Skeletal muscle cell (primary cell): ENCODE data around the gene SLC2A3.
A peak's percentile ranks its signal among the peaks of the same experiment; 100 is the strongest.
"Not testable (repeated sequence)": the region's sequence is repeated elsewhere in the genome, so short reads cannot be mapped to it uniquely, and the experiment has no call there.

Experiments
- DNase-seq: peaks from one replicate; pipeline ENCODE4 v3.0.0-alpha.2; 2010; ENCODE audit warnings: low read depth
- H3K4me3 ChIP-seq: 2 replicates; pipeline ENCODE4 v1.5.1; 2011; ENCODE audit warnings: low read depth, mild to moderate bottlenecking, control low read depth, low read length, moderate library complexity

Gene SLC2A3

DNA sequence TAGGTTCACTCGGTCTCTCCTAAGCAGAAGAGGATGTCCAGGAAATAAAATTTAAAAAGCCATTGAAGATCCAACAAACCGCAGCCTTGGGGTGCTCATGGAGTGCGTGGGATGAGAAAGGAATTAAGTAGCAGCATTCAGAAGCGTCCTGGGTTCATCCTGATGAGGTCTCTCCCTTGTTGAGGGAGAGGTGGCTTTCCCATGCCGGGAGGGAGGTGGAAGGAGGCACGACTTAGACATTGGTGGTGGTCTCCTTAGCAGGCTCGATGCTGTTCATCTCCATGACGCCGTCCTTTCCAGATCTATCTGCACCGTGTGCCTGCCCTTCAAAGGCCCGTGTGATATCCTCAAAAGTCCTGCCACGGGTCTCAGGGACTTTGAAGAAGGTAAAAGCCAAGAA, 14.8 kb downstream of the SLC2A3 start:
- DNase-seq = not testable (repeated sequence)

GRCh38 chr12:7918268-7918590, 17.8 kb downstream of the SLC2A3 start:
- not testable (repeated sequence) for H3K4me3 ChIP-seq

More for the DNA sequence above, 14.8 kb downstream of the SLC2A3 start:
- not testable (repeated sequence) for H3K4me3 ChIP-seq

DNA sequence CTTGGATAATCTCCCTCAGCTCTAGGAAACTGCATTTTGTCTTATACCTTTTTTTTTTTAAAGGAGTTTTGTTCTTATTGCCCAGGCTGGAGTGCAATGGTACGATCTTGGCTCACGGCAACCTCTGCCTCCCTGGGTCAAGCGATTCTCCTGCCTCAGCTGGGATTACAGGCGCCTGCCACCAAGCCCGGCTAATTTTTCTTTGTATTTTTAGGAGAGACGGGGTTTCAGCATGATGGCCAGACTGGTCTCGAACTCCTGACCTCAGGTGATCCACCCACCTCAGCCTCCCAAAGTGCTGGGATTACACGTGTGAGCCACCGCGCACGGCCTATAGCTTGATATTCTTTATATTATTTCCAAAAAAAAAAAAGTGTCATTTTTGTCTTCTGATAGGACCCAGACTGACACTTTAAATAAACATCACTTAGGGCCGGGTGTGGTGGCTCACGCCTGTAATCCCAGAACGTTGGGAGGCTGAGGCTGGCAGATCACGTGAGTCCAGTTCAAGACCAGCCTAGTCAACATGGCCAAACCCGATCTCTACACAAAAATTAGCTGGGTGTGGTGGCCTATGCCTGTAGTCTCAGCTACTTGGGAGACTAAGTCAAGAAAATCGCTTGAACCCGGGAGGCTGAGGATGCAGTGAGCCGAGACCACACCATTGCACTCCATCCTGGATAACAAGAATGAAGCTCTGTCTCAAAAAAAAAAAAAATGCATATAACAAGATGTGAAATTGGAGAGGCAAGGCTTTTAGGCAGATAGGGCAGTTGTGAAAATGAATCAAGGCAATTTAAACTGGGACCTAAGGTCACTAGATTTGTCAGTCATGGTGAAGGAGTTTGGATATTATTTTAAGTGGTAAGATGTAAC, 18.4 kb downstream of the SLC2A3 start:
- no peak overlapping the region for H3K4me3 ChIP-seq
- DNase-seq = no peak

More at GRCh38 chr12:7918268-7918590, 17.8 kb downstream of the SLC2A3 start:
- DNase-seq = not testable (repeated sequence)

DNA sequence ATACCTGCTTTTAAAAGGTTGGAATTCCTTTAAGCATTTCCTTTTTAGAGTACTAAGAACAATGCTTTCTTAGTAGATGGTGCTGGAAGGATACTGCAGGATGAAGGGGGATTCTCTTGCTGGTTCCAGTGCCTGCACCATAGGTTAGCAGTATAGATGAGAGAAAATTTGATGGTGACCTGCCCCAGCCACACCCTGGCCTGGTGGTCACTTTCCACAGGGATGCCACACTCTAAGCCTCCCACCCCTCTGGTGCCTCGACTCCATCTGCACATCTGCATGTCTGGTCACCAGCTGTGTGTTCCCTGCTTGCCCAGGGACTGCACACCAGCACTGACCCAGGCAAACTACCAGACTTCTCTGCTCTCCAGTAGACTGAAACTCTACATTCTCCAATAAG, 19.1 kb downstream of the SLC2A3 start:
- no peak for DNase-seq
- H3K4me3 ChIP-seq = no peak overlapping the region

DNA sequence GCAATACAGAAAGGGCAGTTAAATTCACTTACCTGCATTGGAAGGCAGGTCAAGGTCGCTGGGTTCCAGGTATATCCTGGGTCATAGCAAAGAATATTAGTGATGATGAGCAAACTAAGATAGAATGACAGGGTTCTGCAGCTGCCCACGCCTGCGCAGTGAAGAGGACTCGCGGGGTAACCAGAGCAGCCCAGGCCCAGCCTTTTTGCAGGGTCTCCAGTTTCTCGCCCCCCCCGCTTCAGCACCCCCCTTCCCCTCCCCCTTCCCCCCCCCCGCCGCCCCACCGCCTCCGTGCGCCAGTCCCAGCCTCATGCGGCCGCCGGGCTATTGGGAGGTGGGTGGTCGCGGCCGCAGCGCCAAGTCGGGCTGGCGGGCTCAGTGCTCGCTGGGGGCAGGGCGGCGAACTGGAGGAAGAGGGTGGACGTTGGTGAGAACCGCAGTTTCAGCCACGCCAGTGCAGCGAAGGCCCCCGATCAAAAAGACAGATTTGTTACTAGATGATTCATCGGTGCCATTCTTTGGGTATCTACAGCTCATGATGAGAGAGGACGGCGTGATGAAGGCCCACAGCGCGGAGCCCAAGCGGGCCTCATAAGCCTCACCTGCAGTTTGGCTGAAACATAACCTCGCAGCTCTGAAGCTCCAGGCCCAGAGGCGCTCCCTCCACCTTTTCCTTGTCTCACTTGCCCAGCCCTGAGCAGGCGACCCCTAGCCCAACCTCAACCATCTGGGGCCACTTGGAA, 20.2 kb downstream of the SLC2A3 start:
- no peak for DNase-seq
- H3K4me3 ChIP-seq = peak overlapping the region; percentile 27

DNA sequence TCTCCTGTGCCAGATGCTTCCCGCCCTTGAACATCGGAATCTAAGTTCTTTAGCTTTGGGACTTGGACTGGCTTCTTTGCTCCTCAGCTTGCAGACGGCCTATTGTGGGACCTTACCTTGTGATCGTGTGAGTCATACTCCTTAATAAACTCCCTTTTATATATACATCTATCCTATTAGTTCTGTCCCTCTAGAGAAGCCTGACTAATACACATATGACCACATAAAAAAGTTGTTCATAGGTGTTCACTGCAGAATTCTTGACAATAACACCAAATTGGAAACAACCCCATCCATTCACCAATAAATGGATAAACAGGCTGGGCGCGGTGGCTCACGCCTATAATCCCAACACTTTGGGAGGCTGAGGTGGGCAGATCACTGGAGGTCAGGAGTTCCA, 25.9 kb downstream of the SLC2A3 start:
- DNase-seq = not testable (repeated sequence)

DNA sequence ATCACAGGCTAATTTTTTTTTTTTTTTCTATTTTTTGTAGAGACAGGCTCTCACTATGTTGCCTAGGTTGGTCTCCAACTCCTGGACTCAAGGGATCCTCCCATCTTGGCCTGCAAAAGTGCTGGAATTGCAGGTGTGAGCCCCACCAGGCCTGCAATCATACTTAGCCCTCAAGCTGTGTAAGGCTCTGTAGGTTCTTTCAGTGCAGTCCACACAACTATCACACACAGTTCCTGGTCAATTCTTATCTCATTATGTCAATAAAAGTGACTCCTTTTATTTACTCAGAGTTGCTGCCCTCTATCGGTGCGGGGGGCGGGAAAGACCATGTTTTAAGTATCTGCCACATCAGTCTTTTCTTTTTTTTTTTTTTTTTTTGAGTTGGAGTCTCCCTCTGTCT, 29.0 kb downstream of the SLC2A3 start:
- no peak for DNase-seq
- no peak overlapping the region for H3K4me3 ChIP-seq

More for the DNA sequence above, 25.9 kb downstream of the SLC2A3 start:
- not testable (repeated sequence) for H3K4me3 ChIP-seq

DNA sequence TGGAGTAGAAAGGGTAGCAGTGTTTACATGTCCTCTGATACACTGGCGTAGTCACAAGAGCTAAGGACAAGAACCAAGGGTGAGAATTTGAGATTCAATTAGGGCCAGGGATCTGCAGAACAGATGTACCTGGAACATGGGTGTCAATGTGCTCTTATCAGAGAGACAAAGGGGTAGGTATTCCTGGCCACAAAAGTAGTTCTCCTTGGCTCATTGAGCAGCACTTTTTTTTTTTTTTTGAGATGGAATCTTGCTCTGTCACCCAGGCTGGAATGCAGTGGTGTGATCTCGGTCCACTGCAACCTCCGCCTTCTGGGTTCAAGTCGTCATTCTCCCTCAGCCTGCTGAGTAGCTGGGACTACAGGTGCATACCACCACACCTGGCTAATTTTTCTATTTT, 29.7 kb downstream of the SLC2A3 start:
- H3K4me3 ChIP-seq, DNase-seq: not testable (repeated sequence)

DNA sequence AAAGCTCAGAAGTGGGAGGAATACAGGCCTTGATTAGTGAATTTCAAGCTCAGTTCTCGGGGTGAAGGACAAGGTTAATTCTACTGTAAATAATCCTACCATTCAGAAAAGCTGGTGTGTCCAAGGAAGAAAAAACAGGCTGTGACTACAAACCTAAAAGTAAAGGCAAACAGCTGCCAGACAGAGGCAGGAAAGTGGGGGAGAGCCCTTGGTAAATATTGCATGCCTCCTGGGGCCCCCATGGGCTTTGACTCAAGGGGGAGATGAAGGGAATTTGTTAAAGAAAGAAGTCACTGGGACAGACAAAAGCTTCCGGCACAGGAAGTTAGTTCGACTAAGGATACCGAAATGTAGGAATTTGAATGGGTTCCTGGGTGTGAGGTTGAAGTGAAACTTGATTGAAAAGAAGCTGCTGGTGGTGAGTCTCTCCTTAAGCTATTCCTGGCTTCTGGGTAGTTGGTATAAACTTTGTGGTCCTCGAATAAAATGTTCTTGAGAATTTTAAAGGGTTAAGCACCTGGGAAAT, 30.3 kb downstream of the SLC2A3 start:
- DNase-seq, H3K4me3 ChIP-seq: not testable (repeated sequence)

- no peak for DNase-seq
Observed at GRCh38 chr12:7905071-7905470, 30.9 kb downstream of the SLC2A3 start.

GRCh38 chr12:7902416-7902815, 33.6 kb downstream of the SLC2A3 start:
- DNase-seq, H3K4me3 ChIP-seq: not testable (repeated sequence)

More at GRCh38 chr12:7905071-7905470, 30.9 kb downstream of the SLC2A3 start:
- no peak overlapping the region for H3K4me3 ChIP-seq

DNA sequence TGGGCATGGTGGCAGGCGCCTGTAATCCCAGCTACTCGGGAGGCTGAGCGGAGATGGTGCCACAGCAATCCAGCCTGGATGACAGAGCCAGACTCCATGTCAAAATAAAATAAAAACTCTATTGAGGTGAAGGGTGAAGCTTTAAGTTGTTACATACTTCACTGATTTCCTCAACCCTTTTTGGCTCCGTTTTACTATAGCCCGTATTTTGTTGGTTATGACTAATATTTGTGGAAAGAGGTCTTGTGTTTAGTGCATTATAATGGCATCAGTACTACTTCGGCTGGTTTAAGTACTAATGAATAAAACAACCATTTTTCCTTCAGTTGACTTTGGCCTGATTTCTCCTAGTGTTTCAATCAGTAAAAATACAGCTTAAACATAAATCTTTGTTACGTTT, 36.2 kb downstream of the SLC2A3 start:
- H3K4me3 ChIP-seq = no peak overlapping the region
- DNase-seq = no peak

GRCh38 chr12:7896726-7897125, 39.3 kb downstream of the SLC2A3 start:
- DNase-seq, H3K4me3 ChIP-seq: not testable (repeated sequence)

- H3K4me3 ChIP-seq = no peak overlapping the region
- no peak for DNase-seq
Observed at GRCh38 chr12:7892186-7892980, 43.6 kb downstream of the SLC2A3 start.

GRCh38 chr12:7884689-7885088, 51.3 kb downstream of the SLC2A3 start:
- no peak overlapping the region for H3K4me3 ChIP-seq
- no peak for DNase-seq

DNA sequence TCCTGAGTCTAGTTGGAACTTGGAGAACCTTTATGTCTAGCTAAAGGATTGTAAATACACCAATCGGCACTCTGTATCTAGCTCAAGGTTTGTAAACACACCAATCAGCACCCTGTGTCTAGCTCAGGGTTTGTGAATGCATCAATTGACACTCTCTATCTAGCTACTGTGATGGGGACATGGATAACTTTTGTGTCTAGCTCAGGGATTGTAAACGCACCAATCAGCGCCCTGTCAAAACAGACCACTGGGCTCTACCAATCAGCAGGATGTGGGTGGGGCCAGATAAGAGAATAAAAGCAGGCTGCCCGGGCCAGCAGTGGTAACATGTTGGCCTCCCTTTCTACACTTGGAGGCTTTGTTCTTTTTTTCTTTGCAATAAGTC, 54.3 kb downstream of the SLC2A3 start:
- not testable (repeated sequence) for H3K4me3 ChIP-seq, DNase-seq

DNA sequence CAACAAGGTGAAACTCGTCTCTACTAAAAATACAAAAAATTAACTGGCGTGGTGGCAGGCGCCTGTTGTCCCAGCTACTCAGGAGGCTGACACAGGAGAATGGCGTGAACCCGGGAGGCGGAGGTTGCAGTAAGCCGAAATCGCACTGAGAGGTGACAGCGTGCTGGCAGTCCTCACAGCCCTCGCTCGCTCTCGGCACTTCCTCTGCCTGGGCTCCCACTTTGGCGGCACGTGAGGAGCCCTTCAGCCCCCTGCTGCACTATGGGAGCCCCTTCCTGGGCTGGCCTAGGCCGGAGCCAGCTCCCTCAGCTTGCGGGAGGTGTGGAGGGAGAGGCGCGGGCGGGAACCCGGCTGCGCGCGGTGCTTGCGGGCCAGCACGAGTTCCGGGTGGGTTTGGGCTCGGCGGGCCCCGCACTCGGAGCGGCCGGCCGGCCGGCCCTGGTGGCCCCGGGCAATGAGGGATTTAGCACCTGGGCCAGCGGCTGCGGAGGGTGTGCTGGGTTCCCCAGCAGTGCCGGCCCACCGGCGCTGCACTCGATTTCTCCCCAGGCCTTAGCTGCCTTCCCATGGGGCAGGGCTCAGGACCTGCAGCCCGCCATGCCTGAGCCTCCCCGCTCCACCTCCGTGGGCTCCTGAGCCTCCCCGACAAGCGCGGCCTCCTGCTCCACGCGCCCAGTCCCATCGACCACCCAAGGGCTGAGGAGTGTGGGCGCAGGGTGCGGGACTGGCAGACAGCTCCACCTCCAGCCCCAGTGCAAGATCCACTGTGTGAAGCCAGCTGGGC, 54.8 kb downstream of the SLC2A3 start:
- not testable (repeated sequence) for DNase-seq, H3K4me3 ChIP-seq

- no peak overlapping the region for H3K4me3 ChIP-seq
- DNase-seq = no peak
Observed at GRCh38 chr12:7879246-7879645, 56.7 kb downstream of the SLC2A3 start.

DNA sequence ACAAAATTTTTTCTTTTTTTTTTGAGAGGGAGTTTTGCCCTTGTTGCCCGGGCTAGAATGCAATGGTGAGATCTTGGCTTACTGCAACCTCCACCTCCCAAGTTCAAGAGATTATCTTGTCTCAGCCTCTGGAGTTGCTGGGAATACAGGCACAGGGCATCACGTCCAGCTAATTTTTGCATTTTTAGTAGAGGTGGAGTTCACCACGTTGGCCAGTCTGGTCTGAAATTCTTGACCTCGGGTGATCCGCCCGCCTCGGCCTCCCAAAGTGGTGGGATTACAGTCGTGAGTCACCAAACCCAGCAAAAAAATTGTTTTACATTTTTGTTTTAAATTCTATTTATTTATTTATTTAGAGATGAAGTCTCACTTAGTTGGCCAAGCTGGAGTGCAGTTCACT, 58.6 kb downstream of the SLC2A3 start:
- no peak for DNase-seq
- H3K4me3 ChIP-seq = no peak overlapping the region
